A673 (cell line): Measurements from ENCODE around the gene PLK4.

Experiments used
- EZH2 ChIP-seq: fragments of 200-600 bp; sonication (generic); IDR thresholded peaks from 2 replicates; pipeline ENCODE4 v1.6.1; 2017; ENCODE audit warnings: borderline replicate concordance, low read depth, mild to moderate bottlenecking, mixed read lengths, antibody characterized with exemption, low read length; ENCODE audit not compliant: poor library complexity, severe bottlenecking
- TF ChIP-seq, protein P1 (sequence below): fragments of 300-800, 200-600 bp; sonication (generic); conservative IDR thresholded peaks from 2 replicates; pipeline ENCODE4 v1.5.1; 2017; ENCODE audit warnings: low read depth, mild to moderate bottlenecking, antibody characterized with exemption, low read length, moderate library complexity, mixed read lengths

DNA sequence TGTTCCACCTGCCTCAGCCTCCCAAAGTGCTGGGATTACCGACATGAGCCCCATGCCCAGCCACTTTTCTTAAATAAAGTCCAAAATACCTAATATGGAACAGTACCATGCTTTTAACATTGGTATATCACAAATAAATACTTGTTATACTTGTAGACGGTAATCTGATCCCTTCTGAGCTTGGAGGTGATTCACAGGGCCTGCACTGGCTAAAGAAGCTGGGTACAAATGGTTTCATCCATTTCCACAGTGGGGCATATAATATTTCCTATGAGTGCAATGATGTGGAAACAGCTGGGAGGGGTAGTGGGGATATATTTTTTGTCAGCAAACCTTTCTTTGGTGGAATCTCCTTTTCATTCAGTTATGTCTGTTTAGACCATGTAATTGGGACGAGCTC is 35.8 kb downstream of the PLK4 start:
- TF ChIP-seq, protein P1, sequence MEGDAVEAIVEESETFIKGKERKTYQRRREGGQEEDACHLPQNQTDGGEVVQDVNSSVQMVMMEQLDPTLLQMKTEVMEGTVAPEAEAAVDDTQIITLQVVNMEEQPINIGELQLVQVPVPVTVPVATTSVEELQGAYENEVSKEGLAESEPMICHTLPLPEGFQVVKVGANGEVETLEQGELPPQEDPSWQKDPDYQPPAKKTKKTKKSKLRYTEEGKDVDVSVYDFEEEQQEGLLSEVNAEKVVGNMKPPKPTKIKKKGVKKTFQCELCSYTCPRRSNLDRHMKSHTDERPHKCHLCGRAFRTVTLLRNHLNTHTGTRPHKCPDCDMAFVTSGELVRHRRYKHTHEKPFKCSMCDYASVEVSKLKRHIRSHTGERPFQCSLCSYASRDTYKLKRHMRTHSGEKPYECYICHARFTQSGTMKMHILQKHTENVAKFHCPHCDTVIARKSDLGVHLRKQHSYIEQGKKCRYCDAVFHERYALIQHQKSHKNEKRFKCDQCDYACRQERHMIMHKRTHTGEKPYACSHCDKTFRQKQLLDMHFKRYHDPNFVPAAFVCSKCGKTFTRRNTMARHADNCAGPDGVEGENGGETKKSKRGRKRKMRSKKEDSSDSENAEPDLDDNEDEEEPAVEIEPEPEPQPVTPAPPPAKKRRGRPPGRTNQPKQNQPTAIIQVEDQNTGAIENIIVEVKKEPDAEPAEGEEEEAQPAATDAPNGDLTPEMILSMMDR, result no peak
- TF ChIP-seq EZH2, result no peak
